Mesothelial cell of epicardium (in vitro differentiated cells): ENCODE results near the gene SNX33. TPM values are rescaled to one million over a fixed set of nuclear protein-coding genes. Genes with fewer than 3 reads are reported as not detected.

Source experiments
- DNase-seq, 2 experiments: peaks; one replicate each; pipeline ENCODE4 v3.0.0; 2021; ENCODE audit warnings: low spot score in 2 of 2; ENCODE audit not compliant: unreplicated experiment in 2 of 2
- H3K27ac Mint-ChIP-seq: 2 replicates; pipeline ENCODE4 v1.8.0; 2021; ENCODE audit warnings: mixed read lengths
- H3K27me3 Mint-ChIP-seq: 2 replicates; pipeline ENCODE4 v1.8.0; 2021; ENCODE audit warnings: low read depth, mixed read lengths
- H3K36me3 Mint-ChIP-seq: 2 replicates; pipeline ENCODE4 v1.8.0; 2021; ENCODE audit warnings: mixed read lengths
- H3K4me1 Mint-ChIP-seq: 2 replicates; pipeline ENCODE4 v1.8.0; 2021; ENCODE audit warnings: mixed read lengths
- H3K4me3 Mint-ChIP-seq: 2 replicates; pipeline ENCODE4 v1.8.0; 2021; ENCODE audit warnings: mild to moderate bottlenecking, moderate library complexity, mixed read lengths
- H3K9me3 Mint-ChIP-seq: 2 replicates; pipeline ENCODE4 v1.8.0; 2021; ENCODE audit warnings: mixed read lengths
- total RNA-seq: library from RNA; stranded (reverse); gene quantifications from 3 replicates; pipeline ENCODE4 v1.2.1, GENCODE V29; 2021
- TF ChIP-seq, protein P1 (sequence below): fragments of 200-600 bp; sonication (generic); IDR thresholded peaks from one replicate; pipeline ENCODE4 v1.5.0; 2021; ENCODE audit warnings: antibody characterized with exemption; ENCODE audit not compliant: unreplicated experiment

Gene SNX33
- total RNA-seq, 1 donor from 2014 or later = 22.8 TPM

DNA sequence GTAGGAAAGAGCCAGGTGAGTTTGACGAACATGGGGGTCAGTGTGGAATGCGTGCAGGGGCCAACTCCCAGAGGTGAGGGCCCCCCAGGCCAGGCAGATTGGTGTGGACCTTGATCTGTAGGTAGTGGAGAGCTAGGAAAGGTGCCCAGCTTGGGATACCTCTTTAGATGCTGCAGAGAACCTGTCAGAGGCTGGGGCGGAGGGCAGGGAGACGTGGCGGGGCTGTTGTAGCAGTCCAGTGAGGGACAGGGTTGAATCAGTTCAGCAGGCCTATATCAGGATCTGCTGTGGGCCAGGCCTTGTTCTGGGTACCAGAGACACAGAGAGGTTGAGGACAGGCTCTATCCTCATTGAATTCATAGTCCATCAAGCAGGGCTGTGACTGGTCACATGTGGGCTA, 8.6 kb downstream of the SNX33 start:
- Mint-ChIP-seq H3K4me1 (peaks cover 33% of the 10 kb centered on the region), H3K36me3 (no peaks in the 10 kb centered on the region), H3K27ac (no peak overlapping the region), H3K27me3 (no peaks in the 10 kb centered on the region), H3K9me3 (no peaks in the 10 kb centered on the region), H3K4me3 (no peak overlapping the region)
- no peak for DNase-seq
- TF ChIP-seq, protein P1, sequence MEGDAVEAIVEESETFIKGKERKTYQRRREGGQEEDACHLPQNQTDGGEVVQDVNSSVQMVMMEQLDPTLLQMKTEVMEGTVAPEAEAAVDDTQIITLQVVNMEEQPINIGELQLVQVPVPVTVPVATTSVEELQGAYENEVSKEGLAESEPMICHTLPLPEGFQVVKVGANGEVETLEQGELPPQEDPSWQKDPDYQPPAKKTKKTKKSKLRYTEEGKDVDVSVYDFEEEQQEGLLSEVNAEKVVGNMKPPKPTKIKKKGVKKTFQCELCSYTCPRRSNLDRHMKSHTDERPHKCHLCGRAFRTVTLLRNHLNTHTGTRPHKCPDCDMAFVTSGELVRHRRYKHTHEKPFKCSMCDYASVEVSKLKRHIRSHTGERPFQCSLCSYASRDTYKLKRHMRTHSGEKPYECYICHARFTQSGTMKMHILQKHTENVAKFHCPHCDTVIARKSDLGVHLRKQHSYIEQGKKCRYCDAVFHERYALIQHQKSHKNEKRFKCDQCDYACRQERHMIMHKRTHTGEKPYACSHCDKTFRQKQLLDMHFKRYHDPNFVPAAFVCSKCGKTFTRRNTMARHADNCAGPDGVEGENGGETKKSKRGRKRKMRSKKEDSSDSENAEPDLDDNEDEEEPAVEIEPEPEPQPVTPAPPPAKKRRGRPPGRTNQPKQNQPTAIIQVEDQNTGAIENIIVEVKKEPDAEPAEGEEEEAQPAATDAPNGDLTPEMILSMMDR = no peak

DNA sequence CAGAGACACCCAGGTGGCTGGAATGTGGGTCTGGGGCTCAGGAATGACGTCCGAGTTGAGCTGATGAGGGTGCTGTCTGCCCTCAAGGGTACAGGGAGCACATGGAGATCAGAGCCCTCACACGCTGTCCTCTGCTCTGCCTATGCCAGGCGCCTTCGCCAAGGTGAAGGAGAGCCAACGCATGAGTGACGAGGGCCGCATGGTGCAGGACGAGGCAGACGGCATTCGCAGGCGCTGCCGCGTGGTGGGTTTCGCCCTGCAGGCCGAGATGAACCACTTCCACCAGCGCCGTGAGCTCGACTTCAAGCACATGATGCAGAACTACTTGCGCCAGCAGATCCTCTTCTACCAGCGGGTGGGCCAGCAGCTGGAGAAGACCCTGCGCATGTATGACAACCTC, 9.1 kb downstream of the SNX33 start:
- no peaks in the 10 kb centered on the region for H3K27me3 Mint-ChIP-seq
- H3K36me3 Mint-ChIP-seq = no peaks in the 10 kb centered on the region
- no peaks in the 10 kb centered on the region for H3K9me3 Mint-ChIP-seq
- no peak overlapping the region for H3K27ac Mint-ChIP-seq
- H3K4me1 Mint-ChIP-seq = peaks cover 33% of the 10 kb centered on the region
- TF ChIP-seq, protein P1 = no peak
- H3K4me3 Mint-ChIP-seq = no peak overlapping the region
- DNase-seq = no peak

DNA sequence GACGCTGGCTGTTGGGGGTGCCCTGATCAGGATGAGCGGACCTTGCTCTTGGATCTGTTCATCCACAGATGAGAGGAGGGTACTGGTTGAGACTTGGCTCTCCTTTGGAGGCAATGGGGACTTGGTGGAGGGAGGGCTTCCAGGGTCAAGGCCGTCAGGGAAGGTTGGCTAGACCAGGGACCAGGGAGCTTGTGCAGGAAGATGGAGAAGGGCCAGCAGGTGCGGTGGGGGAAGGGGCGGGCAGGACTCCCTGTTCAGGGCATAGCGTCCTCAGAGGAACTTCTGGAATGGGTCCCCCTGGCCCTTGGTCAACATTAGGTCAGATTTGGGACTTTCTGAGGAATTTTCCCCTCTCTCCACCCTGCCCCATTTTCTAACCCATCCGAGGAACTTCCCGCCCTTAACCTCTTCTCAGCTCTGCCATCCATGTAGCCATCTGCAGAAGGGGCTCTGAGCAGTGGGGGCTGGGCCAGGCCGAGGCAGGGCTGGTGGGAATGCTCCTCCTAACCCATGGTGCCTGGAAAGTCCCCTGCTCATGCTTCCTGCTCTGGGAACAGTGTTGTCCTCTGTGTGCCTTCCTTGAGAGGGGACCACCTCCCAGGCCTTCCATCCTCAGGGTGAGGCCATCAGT, 11.5 kb downstream of the SNX33 start:
- H3K4me1 Mint-ChIP-seq = peaks cover 16% of the 10 kb centered on the region
- H3K27ac Mint-ChIP-seq = no peak overlapping the region

DNA sequence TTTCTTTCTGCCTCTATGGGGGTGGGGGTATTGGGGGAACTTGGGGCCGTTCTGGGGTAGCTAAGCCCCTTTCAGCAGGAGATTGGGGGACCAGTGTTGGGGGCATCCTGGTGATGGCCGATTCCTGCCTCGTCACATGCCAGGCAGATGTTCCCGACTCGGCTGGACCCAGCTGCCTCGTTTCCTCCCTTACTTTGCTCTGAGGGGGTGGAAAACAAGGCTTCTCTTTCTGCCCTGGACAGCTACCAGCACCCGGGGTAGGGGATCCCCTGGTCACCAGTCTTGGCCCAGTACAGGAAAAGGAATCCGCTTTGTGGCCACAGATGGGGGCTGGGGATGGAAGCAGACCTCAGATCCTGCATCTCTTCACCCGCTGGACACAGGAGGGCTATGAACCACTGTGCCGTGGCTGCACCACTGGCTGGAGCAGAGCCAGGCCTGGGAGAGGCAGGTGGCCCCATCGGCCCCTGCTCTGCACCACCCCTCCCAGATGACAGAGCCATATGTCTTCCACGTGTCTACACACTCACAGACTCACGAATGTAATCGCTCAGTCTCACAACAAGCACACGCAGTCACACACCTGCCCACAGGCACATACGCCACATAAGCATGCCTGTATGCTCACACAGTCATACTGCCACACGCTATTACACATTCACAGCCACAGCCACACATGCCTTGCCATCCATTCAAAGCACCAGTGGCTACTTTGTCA, 12.4 kb downstream of the SNX33 start:
- no peaks in the 10 kb centered on the region for H3K27me3 Mint-ChIP-seq
- TF ChIP-seq, protein P1 = no peak
- peaks cover 16% of the 10 kb centered on the region for H3K4me1 Mint-ChIP-seq
- H3K9me3 Mint-ChIP-seq = no peaks in the 10 kb centered on the region
- DNase-seq = no peak
- H3K4me3 Mint-ChIP-seq = no peak overlapping the region
- peak overlapping the region; percentile 44 for H3K27ac Mint-ChIP-seq
- H3K36me3 Mint-ChIP-seq = no peaks in the 10 kb centered on the region

More for the DNA sequence above, 11.5 kb downstream of the SNX33 start:
- Mint-ChIP-seq H3K36me3 (no peaks in the 10 kb centered on the region), H3K4me3 (no peak overlapping the region), H3K9me3 (no peaks in the 10 kb centered on the region), H3K27me3 (no peaks in the 10 kb centered on the region)
- TF ChIP-seq, protein P1 = no peak
- DNase-seq = no peak

DNA sequence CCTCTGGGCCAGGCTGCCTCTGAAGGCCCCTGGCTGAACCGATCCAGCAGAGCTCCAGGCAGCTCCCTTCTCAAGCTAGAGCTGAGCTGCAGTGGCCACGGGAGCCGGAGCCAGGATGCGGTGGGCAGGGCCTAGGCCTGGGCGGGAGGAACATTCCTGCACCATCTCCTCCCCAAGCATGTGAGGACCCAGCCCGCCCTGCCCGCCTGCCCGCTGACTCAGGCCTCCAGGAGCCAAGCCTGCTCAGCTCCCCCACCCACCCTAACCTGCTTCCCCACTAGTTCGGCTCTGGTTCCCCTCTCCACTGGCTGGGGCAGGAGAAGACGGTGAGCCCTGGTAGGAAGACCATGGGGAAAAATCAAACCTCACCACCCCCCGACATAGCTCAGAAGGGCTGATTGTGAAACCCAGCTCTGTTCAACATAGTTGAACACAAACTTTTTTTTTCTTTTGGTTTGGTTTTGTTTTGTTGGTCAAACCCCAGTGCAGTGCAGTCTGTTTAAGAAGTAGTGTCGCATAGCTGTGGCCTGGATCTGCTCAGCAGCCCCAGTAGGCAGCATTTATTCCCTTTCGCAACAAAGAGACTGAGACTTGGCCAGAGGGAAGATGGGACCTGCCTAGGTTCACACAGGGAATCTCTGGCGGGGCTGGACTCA, 13.5 kb downstream of the SNX33 start:
- Mint-ChIP-seq H3K4me1 (peaks cover 16% of the 10 kb centered on the region), H3K27me3 (no peaks in the 10 kb centered on the region), H3K27ac (peak overlapping the region; percentile 92), H3K36me3 (no peaks in the 10 kb centered on the region), H3K4me3 (no peak overlapping the region), H3K9me3 (no peaks in the 10 kb centered on the region)
- peak; percentile 51 to 74 for DNase-seq
- TF ChIP-seq, protein P1 = no peak
